Raji (cell line): ENCODE data around the gene PZP.

Experiments
- POLR2A ChIP-seq: IDR thresholded peaks from 2 replicates; pipeline ENCODE4 v1.6.1; 2011; ENCODE audit warnings: low read depth, low read length, control low read depth; ENCODE audit not compliant: insufficient read depth

PZP gene

GRCh38 chr12:9101018-9101687 lies 107.0 kb downstream of the PZP start:
- TF ChIP-seq POLR2A: no peak

GRCh38 chr12:9099552-9100190 lies 108.5 kb downstream of the PZP start:
- TF ChIP-seq POLR2A: no peak
